Smooth muscle cell (in vitro differentiated cells): ENCODE results near the gene MBOAT1. TPM values are rescaled to one million over a fixed set of nuclear protein-coding genes. Genes with fewer than 3 reads are reported as not detected.

Experiments
- DNase-seq: peaks from one replicate; lab custom pipeline; 2025; ENCODE audit not compliant: unreplicated experiment; lab: John Stamatoyannopoulos, UW
- H2AFZ ChIP-seq: fragments of 200-600 bp; sonication (generic); 2 replicates; pipeline ENCODE4 v1.6.0; 2016; ENCODE audit warnings: antibody characterized with exemption, low read depth, mild to moderate bottlenecking
- H3F3A ChIP-seq: fragments of 200-600 bp; sonication (generic); 2 replicates; pipeline ENCODE4 v1.6.0; 2017; ENCODE audit warnings: antibody characterized with exemption, low read depth
- H3K27ac ChIP-seq: fragments of 200-600 bp; sonication (generic); 2 replicates; pipeline ENCODE4 v1.5.1; 2016; ENCODE audit warnings: low read depth, mild to moderate bottlenecking
- H3K27me3 ChIP-seq: fragments of 200-600 bp; sonication (generic); 2 replicates; pipeline ENCODE4 v1.6.1; 2016; ENCODE audit warnings: low read depth, mild to moderate bottlenecking
- H3K36me3 ChIP-seq: fragments of 200-600 bp; sonication (generic); 2 replicates; pipeline ENCODE4 v1.5.1; 2016; ENCODE audit warnings: low read depth
- H3K4me1 ChIP-seq: fragments of 200-600 bp; sonication (generic); 2 replicates; pipeline ENCODE4 v1.5.1; 2016; ENCODE audit warnings: low read depth
- H3K4me2 ChIP-seq: fragments of 200-600 bp; sonication (generic); 2 replicates; pipeline ENCODE4 v1.6.0; 2016; ENCODE audit warnings: mild to moderate bottlenecking
- H3K4me3 ChIP-seq: fragments of 200-600 bp; sonication (generic); 2 replicates; pipeline ENCODE4 v1.5.1; 2016; ENCODE audit warnings: mild to moderate bottlenecking
- H3K79me2 ChIP-seq: fragments of 200-600 bp; sonication (generic); 2 replicates; pipeline ENCODE4 v1.6.0; 2016; ENCODE audit warnings: low read depth, mild to moderate bottlenecking
- H3K9ac ChIP-seq: fragments of 200-600 bp; sonication (generic); 2 replicates; pipeline ENCODE4 v1.6.0; 2016; ENCODE audit warnings: low read depth
- H3K9me3 ChIP-seq: fragments of 200-600 bp; sonication (generic); replicated peaks from 2 replicates; pipeline ENCODE4 v1.5.1; 2016; ENCODE audit warnings: low read depth
- H4K20me1 ChIP-seq: fragments of 200-600 bp; sonication (generic); 2 replicates; pipeline ENCODE4 v1.6.0; 2016; ENCODE audit warnings: low read depth
- CTCF ChIP-seq: fragments of 200-600 bp; sonication (generic); IDR thresholded peaks from 2 replicates; pipeline ENCODE4 v1.5.1; 2017; ENCODE audit warnings: borderline replicate concordance, mild to moderate bottlenecking, antibody characterized with exemption; ENCODE audit not compliant: insufficient read depth, poor library complexity, severe bottlenecking
- WGBS: methylation state at CpG from one replicate; pipeline ENCODE4 v1.1.7; 2016; ENCODE audit warnings: low lambda C conversion rate; 5-methylcytosine and 5-hydroxymethylcytosine counted together
- polyA plus RNA-seq: library from polyadenylated mRNA; unstranded; fragments of >200 nt; fragmentation: Nextera tagmentation; extraction: Ambion mirVana; gene quantifications from 2 replicates; pipeline ENCODE4 v1.2.1, GENCODE V29; 2016
- total RNA-seq: library from RNA; depleted of rRNA; stranded (reverse); fragments of >200 nt; gene quantifications from 2 replicates; pipeline ENCODE4 v1.2.3, GENCODE V29; 2014

MBOAT1 gene
- total and polyA plus RNA-seq, 2 experiments from 2014 or later: 0.73 to 2.5 TPM

- no peaks in the 10 kb centered on the region for H4K20me1 ChIP-seq
- no peak for DNase-seq
- 0% methylated on average over 1 of the region's 1 CpG for WGBS
- H3F3A ChIP-seq: no peaks in the 10 kb centered on the region
- no peak overlapping the region for H2AFZ ChIP-seq
- no peak overlapping the region for H3K4me2 ChIP-seq
- no peaks in the 10 kb centered on the region for H3K27me3 ChIP-seq
- H3K4me3 ChIP-seq: no peak overlapping the region
- no peaks in the 10 kb centered on the region for H3K9me3 ChIP-seq
- TF ChIP-seq CTCF: peak; percentile 66
- H3K4me1 ChIP-seq: peaks cover 8% of the 10 kb centered on the region
- H3K27ac ChIP-seq: no peak overlapping the region
- H3K9ac ChIP-seq: no peak overlapping the region
- no peaks in the 10 kb centered on the region for H3K36me3 ChIP-seq
- no peaks in the 10 kb centered on the region for H3K79me2 ChIP-seq
Measured at GRCh38 chr6:20092071-20092566, 120.2 kb downstream of the MBOAT1 start.

- Histone ChIP-seq H3K4me2 (no peak overlapping the region), H3K36me3 (no peaks in the 10 kb centered on the region), H3K4me3 (no peak overlapping the region), H3K9ac (no peak overlapping the region), H4K20me1 (no peaks in the 10 kb centered on the region), H2AFZ (no peak overlapping the region), H3K27ac (no peak overlapping the region), H3K9me3 (no peaks in the 10 kb centered on the region), H3F3A (no peaks in the 10 kb centered on the region), H3K27me3 (no peaks in the 10 kb centered on the region), H3K79me2 (no peaks in the 10 kb centered on the region), H3K4me1 (no peaks in the 10 kb centered on the region)
- DNase-seq: no peak
- no peak for TF ChIP-seq CTCF
Measured at GRCh38 chr6:20086992-20087391, 125.3 kb downstream of the MBOAT1 start.

GRCh38 chr6:20085817-20086216 is 126.5 kb downstream of the MBOAT1 start:
- no peak for TF ChIP-seq CTCF
- WGBS: 88% methylated on average over 2 of the region's 2 CpGs
- no peak overlapping the region for H3K9ac ChIP-seq

GRCh38 chr6:20084411-20084810 is 127.9 kb downstream of the MBOAT1 start:
- H3K4me1 ChIP-seq: no peaks in the 10 kb centered on the region

More at GRCh38 chr6:20085817-20086216, 126.5 kb downstream of the MBOAT1 start:
- Histone ChIP-seq H3K4me3 (no peak overlapping the region), H3K9me3 (no peaks in the 10 kb centered on the region), H3K27me3 (no peaks in the 10 kb centered on the region), H3K27ac (no peak overlapping the region), H3K4me2 (no peak overlapping the region), H3K4me1 (no peaks in the 10 kb centered on the region), H3F3A (no peaks in the 10 kb centered on the region), H4K20me1 (no peaks in the 10 kb centered on the region), H3K36me3 (no peaks in the 10 kb centered on the region), H3K79me2 (no peaks in the 10 kb centered on the region), H2AFZ (no peak overlapping the region)
- no peak for DNase-seq

More at GRCh38 chr6:20084411-20084810, 127.9 kb downstream of the MBOAT1 start:
- H3K4me2 ChIP-seq: no peak overlapping the region
- H3K27me3 ChIP-seq: no peaks in the 10 kb centered on the region
- no peaks in the 10 kb centered on the region for H4K20me1 ChIP-seq
- H3K36me3 ChIP-seq: no peaks in the 10 kb centered on the region
- H3K9me3 ChIP-seq: no peaks in the 10 kb centered on the region
- no peak overlapping the region for H3K4me3 ChIP-seq
- H3F3A ChIP-seq: no peaks in the 10 kb centered on the region
- H2AFZ ChIP-seq: no peak overlapping the region
- H3K27ac ChIP-seq: no peak overlapping the region
- no peak overlapping the region for H3K9ac ChIP-seq
- no peak for DNase-seq
- H3K79me2 ChIP-seq: no peaks in the 10 kb centered on the region
- no peak for TF ChIP-seq CTCF
